Fibroblast of skin of left biceps (primary cell): ENCODE results near the gene STEAP2.

Experiments used
- DNase-seq, 2 experiments: peaks; one replicate each; pipeline ENCODE4 v3.0.0-alpha.2; 2013; ENCODE audit warnings: low read depth in 2 of 2

STEAP2 gene

GRCh38 chr7:90270431-90271178 is 59.1 kb downstream of the STEAP2 start:
- no peak for DNase-seq

- peak; percentile 62 to 70 for DNase-seq
Measured at GRCh38 chr7:90271753-90272152, 60.2 kb downstream of the STEAP2 start.

GRCh38 chr7:90272242-90272641 is 60.7 kb downstream of the STEAP2 start:
- no peak for DNase-seq

GRCh38 chr7:90274161-90274560 is 62.6 kb downstream of the STEAP2 start:
- DNase-seq = no peak

DNA sequence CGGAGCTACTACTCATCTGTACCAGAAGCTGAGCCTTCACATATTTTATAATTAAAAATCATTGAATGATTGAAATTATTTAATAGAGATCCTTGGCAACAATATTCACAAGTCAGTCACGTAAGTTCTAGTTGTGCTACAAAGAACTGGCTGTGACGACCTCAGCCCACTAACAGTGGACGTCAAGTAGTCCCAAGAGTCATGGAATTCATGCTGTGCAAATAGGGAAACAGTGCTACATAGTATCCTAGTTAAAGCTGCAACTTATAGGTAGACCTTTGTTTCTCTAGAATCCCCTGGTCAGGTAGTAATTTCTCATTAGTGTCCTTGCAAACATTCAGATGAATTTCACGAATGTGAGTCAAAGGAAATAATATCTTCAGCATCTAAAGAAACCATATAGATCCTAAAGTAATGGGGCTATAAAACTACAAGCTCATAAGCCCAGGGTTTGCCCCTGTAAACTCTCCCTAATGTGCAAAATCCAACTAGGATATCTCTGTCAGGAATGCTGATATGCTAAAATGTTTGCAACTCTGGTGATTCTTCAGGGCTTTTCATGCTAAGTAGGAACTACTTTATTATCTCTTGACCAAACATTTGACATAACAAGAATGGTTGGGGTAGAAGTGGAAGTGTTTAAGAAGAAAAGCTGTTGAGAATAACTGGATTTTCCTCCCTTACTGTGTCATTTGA is 64.6 kb downstream of the STEAP2 start:
- no peak for DNase-seq
